Ascending aorta (tissue), 2 donors: ENCODE data around the gene IFITM5. TPM values are rescaled to one million over a fixed set of nuclear protein-coding genes. Genes with fewer than 3 reads are reported as not detected.

Source experiments
- DNase-seq, 2 donors: peaks; one replicate each; pipeline ENCODE4 v3.0.0-alpha.2; 2019; ENCODE audit warnings: low spot score in 2 of 2
- H3K27ac ChIP-seq, 2 donors: fragments of 200-600 bp; sonication (generic); one replicate each; pipeline ENCODE4 v1.5.1; 2016 to 2017; ENCODE audit warnings: mild to moderate bottlenecking in 1 of 2
- H3K27me3 ChIP-seq: fragments of 200-600 bp; sonication (generic); one replicate; pipeline ENCODE4 v1.5.1; 2017
- H3K36me3 ChIP-seq, 2 donors: fragments of 200-600 bp; sonication (generic); one replicate each; pipeline ENCODE4 v1.5.1; 2016
- H3K4me1 ChIP-seq, 2 donors: fragments of 200-600 bp; sonication (generic); one replicate each; pipeline ENCODE4 v1.5.1; 2016 to 2017; ENCODE audit warnings: mild to moderate bottlenecking in 1 of 2
- H3K4me3 ChIP-seq, 2 donors: fragments of 200-600 bp; sonication (generic); one replicate each; pipeline ENCODE4 v1.5.1; 2016 to 2017; ENCODE audit warnings: mild to moderate bottlenecking in 1 of 2
- H3K9me3 ChIP-seq, 2 donors: fragments of 200-600 bp; sonication (generic); one replicate each; pipeline ENCODE4 v1.5.1; 2016
- CTCF ChIP-seq, 3 experiments: fragments of 200-600 bp in 2 of 3; fragments of 450-650 bp in 1 of 3; sonication (generic) in 2 of 3; IDR thresholded peaks; one replicate each; pipeline ENCODE4 v1.5.1; 2016 to 2019; ENCODE audit warnings: antibody characterized with exemption in 3 of 3, mild to moderate bottlenecking in 1 of 3, moderate library complexity in 1 of 3
- intact Hi-C: fragments of 100-400 bp; cut with DNase I; formaldehyde crosslinking; loops from one replicate; pipeline ENCODE4 v1.15.1; 2023
- total RNA-seq: library from RNA; depleted of rRNA; stranded (reverse); fragments of >200 nt; gene quantifications from one replicate; pipeline ENCODE4 v1.1.0, GENCODE V29; 2016

IFITM5 gene
- total RNA-seq: not detected

GRCh38 chr11:299081-299891, at the start of gene IFITM5:
Gene IFITM5 (minus strand): TSS chr11:299526. CDS start chr11:299490, 36 bp downstream.
- TF ChIP-seq CTCF (IDR thresholded peaks at IDR 0.05): no peak
- Histone ChIP-seq H3K27ac (no peak within 1 kb of the TSS), H3K4me1 (peaks cover 0 to 6% of the 10 kb centered on the region in 2 donors), H3K4me3 (no peak within 1 kb of the TSS), H3K9me3 (no peaks in the 10 kb centered on the region), H3K27me3 (no peaks in the 10 kb centered on the region), H3K36me3 (peaks cover under 1% of the 10 kb centered on the region in 2 donors)
- intact Hi-C loops: no loop called here
- DNase-seq: no peak

DNA sequence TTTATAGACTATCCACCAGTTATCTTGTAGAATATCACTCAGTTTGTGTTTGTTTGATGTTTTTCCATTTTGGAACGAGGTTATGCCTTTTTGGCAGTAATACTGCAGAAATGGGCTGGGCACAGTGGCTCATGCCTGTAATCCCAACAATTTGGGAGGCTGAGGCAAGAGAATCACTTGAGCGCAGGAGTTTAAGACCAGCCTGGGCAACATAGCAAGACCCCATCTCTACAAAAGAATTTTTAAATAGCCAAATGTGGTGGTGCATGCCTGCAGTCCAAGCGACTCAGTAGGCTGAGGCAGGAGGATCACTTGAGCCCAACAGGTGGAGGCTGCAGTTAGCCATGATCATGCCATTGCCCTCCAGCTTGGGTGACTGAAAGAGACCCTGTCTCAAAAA, 47.2 kb upstream of the IFITM5 start:
- no peak for DNase-seq
- no peak for TF ChIP-seq CTCF (IDR thresholded peaks at IDR 0.05)
- intact Hi-C loops: no loop called here
- H3K27ac ChIP-seq: no peak overlapping the region
- no peak overlapping the region for H3K4me3 ChIP-seq
- H3K27me3 ChIP-seq: no peaks in the 10 kb centered on the region
- no peaks in the 10 kb centered on the region for H3K36me3 ChIP-seq
- no peaks in the 10 kb centered on the region for H3K4me1 ChIP-seq
- H3K9me3 ChIP-seq: no peaks in the 10 kb centered on the region

GRCh38 chr11:344836-345578, 45.7 kb upstream of the IFITM5 start:
- Histone ChIP-seq H3K36me3 (no peaks in the 10 kb centered on the region), H3K27me3 (no peaks in the 10 kb centered on the region), H3K4me3 (no peak overlapping the region), H3K27ac (no peak overlapping the region), H3K4me1 (no peaks in the 10 kb centered on the region), H3K9me3 (no peaks in the 10 kb centered on the region)
- TF ChIP-seq CTCF (IDR thresholded peaks at IDR 0.05): no peak
- intact Hi-C loops: no loop called here
- DNase-seq: no peak

DNA sequence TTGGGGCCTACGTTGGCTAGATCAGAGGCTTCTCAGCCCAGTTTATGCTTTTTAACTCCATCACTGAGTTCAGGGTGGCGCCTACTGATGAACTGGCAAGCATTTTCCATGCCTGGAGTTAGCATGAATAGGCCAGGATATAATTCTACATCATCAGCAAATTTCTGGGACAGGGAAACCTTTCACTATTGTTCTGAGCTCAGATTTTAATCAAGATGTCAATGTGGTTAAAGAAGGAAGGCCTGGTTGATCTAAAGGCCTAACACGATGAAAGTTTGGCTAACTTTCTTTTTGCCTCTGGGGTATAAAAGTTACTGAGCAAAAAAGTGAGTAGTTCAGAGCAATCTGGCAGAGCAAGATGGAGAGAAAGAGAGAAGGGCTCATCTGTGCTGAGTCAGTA, 43.0 kb upstream of the IFITM5 start:
- no peaks in the 10 kb centered on the region for H3K9me3 ChIP-seq
- intact Hi-C loops: no loop called here
- no peak for DNase-seq
- H3K36me3 ChIP-seq: no peaks in the 10 kb centered on the region
- H3K27me3 ChIP-seq: no peaks in the 10 kb centered on the region
- no peaks in the 10 kb centered on the region for H3K4me1 ChIP-seq
- no peak for TF ChIP-seq CTCF (IDR thresholded peaks at IDR 0.05)
- H3K4me3 ChIP-seq: no peak overlapping the region
- H3K27ac ChIP-seq: no peak overlapping the region

DNA sequence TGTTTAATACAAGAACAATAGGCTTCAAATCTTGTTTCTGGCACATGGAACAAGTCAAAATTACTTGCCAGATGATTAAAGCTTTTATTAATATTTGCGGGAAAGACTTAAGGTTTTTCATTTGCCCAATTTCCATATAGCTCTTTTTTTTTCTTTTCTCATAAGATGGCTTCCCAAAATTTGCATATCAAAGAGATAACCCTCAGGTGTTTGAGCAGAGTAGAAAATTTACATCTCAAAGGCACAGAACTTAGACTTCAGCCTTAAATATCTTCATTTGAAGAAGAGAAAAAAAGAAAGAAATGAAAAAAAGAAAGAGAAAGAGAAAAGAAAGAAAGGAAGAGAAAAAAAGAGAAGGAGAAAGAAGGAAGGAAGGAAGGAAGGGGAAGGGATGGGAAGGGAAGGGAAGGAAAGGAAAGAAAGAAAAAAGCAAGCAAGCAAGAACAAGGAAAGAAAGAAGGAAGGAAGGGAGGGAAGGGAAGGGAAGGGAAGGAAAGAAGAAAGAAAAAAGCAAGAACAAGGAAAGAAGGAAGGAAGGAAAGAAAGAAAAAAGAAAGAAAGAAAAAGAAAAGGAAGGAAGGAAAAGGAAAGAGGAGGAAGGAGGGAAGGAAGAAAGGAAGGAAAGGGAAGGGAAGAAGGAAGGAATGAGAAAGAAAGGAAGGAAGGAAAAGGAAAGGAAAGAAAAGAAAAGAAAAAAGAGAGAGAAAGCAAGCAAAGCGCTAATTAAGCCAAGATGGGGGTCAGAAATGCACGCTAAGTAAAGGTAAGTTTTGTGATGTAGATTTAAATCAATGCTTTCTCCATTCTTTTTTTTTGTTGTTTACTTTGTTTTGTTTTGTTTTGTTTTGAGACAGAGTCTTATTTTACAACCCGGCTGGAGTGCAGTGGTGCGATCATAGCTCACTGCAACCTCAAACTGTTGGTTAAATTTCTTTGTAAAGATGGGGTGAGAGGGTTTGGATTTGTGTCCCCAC, 41.5 kb upstream of the IFITM5 start:
- Histone ChIP-seq H3K36me3 (no peaks in the 10 kb centered on the region), H3K27me3 (no peaks in the 10 kb centered on the region), H3K9me3 (no peaks in the 10 kb centered on the region), H3K4me1 (no peaks in the 10 kb centered on the region), H3K27ac (no peak overlapping the region), H3K4me3 (no peak overlapping the region)
- no peak for DNase-seq
- intact Hi-C loops: no loop called here
- no peak for TF ChIP-seq CTCF (IDR thresholded peaks at IDR 0.05)
